ENCODE results near the gene EXT2.

DNA sequence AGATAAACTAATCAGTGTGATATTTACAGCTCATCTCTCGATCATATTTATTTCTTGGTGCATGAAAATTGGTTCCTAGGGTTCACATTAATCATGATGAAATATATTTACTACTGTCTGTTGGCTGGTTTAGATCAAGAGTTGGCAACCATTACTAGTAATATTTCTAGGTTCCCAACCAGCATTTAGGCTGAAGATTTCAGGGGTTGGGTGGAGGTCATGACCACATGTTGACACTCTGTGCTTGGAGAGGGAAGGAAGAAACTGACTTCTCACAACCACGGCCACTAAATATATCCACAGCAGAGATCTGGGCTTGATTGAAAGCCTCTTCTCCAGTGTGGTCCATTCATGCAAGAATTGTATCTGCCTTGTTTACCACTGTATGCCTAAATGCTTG is 126.5 kb downstream of the EXT2 start:
- TF ChIP-seq, protein P1, sequence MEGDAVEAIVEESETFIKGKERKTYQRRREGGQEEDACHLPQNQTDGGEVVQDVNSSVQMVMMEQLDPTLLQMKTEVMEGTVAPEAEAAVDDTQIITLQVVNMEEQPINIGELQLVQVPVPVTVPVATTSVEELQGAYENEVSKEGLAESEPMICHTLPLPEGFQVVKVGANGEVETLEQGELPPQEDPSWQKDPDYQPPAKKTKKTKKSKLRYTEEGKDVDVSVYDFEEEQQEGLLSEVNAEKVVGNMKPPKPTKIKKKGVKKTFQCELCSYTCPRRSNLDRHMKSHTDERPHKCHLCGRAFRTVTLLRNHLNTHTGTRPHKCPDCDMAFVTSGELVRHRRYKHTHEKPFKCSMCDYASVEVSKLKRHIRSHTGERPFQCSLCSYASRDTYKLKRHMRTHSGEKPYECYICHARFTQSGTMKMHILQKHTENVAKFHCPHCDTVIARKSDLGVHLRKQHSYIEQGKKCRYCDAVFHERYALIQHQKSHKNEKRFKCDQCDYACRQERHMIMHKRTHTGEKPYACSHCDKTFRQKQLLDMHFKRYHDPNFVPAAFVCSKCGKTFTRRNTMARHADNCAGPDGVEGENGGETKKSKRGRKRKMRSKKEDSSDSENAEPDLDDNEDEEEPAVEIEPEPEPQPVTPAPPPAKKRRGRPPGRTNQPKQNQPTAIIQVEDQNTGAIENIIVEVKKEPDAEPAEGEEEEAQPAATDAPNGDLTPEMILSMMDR (IDR thresholded peaks at IDR 0.05; ENCODE audit: low read length): no peak
- no peak for TF ChIP-seq EZH2 (optimal IDR thresholded peaks at IDR 0.05; ENCODE audit: low read depth, low read length)

Data from MM.1S (cell line).